GM03348 (cell line): ENCODE data around the gene MGMT.

Experiments
- DNase-seq: peaks from one replicate; pipeline ENCODE4 v3.0.0; 2012; ENCODE audit warnings: low spot score

Gene MGMT

GRCh38 chr10:129774082-129774735 lies 307.2 kb downstream of the MGMT start:
- DNase-seq: no peak

- no peak for DNase-seq
These were observed 307.8 kb downstream of the MGMT start for GRCh38 chr10:129774736-129775401.

GRCh38 chr10:129775681-129776080 lies 308.6 kb downstream of the MGMT start:
- DNase-seq: no peak

GRCh38 chr10:129777687-129778086 lies 310.6 kb downstream of the MGMT start:
- DNase-seq: no peak

- no peak for DNase-seq
These were observed 311.5 kb downstream of the MGMT start for GRCh38 chr10:129778571-129778970.

- DNase-seq: no peak
These were observed 312.4 kb downstream of the MGMT start for GRCh38 chr10:129779126-129780111.

GRCh38 chr10:129780198-129780597 lies 313.2 kb downstream of the MGMT start:
- no peak for DNase-seq

GRCh38 chr10:129780901-129781795 lies 314.1 kb downstream of the MGMT start:
- DNase-seq: no peak

- DNase-seq: no peak
These were observed 317.2 kb downstream of the MGMT start for GRCh38 chr10:129784291-129784690.

GRCh38 chr10:129784891-129785290 lies 317.9 kb downstream of the MGMT start:
- no peak for DNase-seq

- DNase-seq: no peak
These were observed 318.5 kb downstream of the MGMT start for GRCh38 chr10:129785536-129785981.

GRCh38 chr10:129786216-129786615 lies 319.2 kb downstream of the MGMT start:
- no peak for DNase-seq

- no peak for DNase-seq
These were observed 320.5 kb downstream of the MGMT start for GRCh38 chr10:129787557-129787956.

- no peak for DNase-seq
These were observed 321.2 kb downstream of the MGMT start for GRCh38 chr10:129788215-129788614.

GRCh38 chr10:129790715-129791446 lies 323.8 kb downstream of the MGMT start:
- no peak for DNase-seq

- no peak for DNase-seq
These were observed 325.1 kb downstream of the MGMT start for GRCh38 chr10:129792141-129792540.

- DNase-seq: no peak
These were observed 325.8 kb downstream of the MGMT start for GRCh38 chr10:129792864-129793263.

GRCh38 chr10:129793479-129793878 lies 326.4 kb downstream of the MGMT start:
- DNase-seq: no peak

- DNase-seq: no peak
These were observed 327.0 kb downstream of the MGMT start for GRCh38 chr10:129793996-129794395.

- DNase-seq: no peak
These were observed 329.8 kb downstream of the MGMT start for GRCh38 chr10:129796710-129797420.
